IMR-90 (cell line): Measurements from ENCODE around the gene RASAL1.

Experiments used
- MAZ ChIP-seq: IDR thresholded peaks from 2 replicates; pipeline ENCODE4 v1.6.1; 2012; ENCODE audit warnings: low read depth, mild to moderate bottlenecking, low read length, improper control_type of control experiment, moderate library complexity, borderline replicate concordance
- MXI1 ChIP-seq: IDR thresholded peaks from 2 replicates; pipeline ENCODE4 v1.6.1; 2012; ENCODE audit warnings: low read depth, mild to moderate bottlenecking, low read length, moderate library complexity, borderline replicate concordance
- NFE2L2 ChIP-seq: fragments of 150-350 bp; IDR thresholded peaks from 2 replicates; pipeline ENCODE4 v1.6.1; 2016; ENCODE audit warnings: low read depth, mild to moderate bottlenecking, low read length
- POLR2A ChIP-seq: IDR thresholded peaks from 2 replicates; pipeline ENCODE4 v1.6.1; 2012; ENCODE audit warnings: mild to moderate bottlenecking, low read depth, low read length
- RAD21 ChIP-seq: IDR thresholded peaks from 2 replicates; pipeline ENCODE4 v1.6.1; 2012; ENCODE audit warnings: low read length, improper control_type of control experiment
- SMC3 ChIP-seq: fragments of 150-350 bp; IDR thresholded peaks from 2 replicates; pipeline ENCODE4 v1.6.1; 2016; ENCODE audit warnings: low read depth, mild to moderate bottlenecking, antibody characterized with exemption, low read length, moderate library complexity
- TF ChIP-seq, protein P1 (sequence below): conservative IDR thresholded peaks from 2 replicates; pipeline ENCODE4 v1.5.1; 2012; ENCODE audit warnings: mild to moderate bottlenecking, low read depth, low read length, improper control_type of control experiment

DNA sequence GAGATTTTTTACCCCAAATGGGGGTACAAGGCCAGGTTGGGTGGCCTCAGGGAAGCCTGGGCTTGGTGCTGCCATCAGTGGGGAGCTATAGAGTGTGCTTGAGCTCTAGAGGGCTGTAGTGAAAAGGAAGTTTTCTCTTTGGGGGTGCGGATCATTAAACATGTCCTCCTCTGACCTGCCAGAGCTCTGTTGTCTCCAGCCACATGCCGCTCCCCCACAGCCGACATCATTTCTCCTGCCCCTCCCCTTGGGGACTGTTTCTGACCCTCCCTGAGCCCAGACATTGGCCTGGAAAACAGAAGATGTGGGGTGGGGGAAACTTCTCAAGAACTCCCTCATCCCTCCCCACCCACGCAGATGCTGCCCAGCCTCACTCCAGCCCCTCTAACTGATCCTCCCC, 53.7 kb downstream of the RASAL1 start:
- TF ChIP-seq, protein P1, sequence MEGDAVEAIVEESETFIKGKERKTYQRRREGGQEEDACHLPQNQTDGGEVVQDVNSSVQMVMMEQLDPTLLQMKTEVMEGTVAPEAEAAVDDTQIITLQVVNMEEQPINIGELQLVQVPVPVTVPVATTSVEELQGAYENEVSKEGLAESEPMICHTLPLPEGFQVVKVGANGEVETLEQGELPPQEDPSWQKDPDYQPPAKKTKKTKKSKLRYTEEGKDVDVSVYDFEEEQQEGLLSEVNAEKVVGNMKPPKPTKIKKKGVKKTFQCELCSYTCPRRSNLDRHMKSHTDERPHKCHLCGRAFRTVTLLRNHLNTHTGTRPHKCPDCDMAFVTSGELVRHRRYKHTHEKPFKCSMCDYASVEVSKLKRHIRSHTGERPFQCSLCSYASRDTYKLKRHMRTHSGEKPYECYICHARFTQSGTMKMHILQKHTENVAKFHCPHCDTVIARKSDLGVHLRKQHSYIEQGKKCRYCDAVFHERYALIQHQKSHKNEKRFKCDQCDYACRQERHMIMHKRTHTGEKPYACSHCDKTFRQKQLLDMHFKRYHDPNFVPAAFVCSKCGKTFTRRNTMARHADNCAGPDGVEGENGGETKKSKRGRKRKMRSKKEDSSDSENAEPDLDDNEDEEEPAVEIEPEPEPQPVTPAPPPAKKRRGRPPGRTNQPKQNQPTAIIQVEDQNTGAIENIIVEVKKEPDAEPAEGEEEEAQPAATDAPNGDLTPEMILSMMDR: no peak
- TF ChIP-seq POLR2A (no peak), MAZ (no peak), RAD21 (no peak), SMC3 (no peak), MXI1 (no peak), NFE2L2 (no peak)
